MV-4-11 (cell line): Measurements from ENCODE around the gene FMO2.

Source experiments
- DNase-seq: peaks from one replicate; lab custom pipeline; 2025; lab: John Stamatoyannopoulos, UW

FMO2 gene

DNA sequence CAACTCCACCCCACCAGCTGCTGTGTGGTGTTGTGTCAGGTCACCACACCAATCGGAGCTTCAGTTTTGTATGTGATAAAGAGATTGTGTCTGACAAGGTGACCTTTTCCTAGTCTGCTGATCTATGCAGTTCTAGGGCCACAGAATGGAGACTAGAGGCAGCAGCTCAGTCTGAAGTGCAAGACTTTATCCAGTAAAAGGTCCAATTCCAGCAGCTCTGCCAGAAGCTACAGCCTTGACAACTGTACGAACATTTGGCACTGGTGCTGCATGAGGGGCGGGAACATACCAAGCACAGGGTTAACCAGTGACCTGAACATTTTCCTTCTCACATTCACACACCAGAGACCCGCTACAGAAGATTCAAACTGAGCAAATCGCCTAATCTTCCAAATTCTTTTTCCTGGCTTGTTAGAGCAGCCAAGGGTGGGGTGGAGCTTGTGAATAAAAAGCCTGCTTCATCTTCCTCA lies 72.5 kb downstream of the FMO2 start:
- DNase-seq: no peak

DNA sequence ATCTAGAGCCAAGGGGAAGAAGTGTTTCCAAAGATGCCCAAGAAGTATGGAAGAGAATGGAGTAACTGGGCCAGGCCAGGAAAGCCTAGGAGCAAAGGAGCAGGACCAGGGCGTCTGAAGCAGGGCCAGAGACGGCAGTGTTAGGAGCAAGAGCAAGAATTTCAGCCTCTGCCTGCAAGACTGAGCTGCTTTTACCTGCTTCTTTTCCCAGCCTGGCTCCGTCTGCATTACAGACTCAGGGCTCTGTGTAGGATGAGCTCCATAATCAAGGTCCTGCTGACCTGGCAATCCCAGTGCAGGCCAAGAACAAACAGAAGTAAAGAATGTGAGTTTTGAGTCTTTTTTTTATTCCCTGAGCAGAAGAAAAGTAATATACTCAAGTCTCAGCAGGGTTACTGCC lies 73.3 kb downstream of the FMO2 start:
- DNase-seq: no peak

DNA sequence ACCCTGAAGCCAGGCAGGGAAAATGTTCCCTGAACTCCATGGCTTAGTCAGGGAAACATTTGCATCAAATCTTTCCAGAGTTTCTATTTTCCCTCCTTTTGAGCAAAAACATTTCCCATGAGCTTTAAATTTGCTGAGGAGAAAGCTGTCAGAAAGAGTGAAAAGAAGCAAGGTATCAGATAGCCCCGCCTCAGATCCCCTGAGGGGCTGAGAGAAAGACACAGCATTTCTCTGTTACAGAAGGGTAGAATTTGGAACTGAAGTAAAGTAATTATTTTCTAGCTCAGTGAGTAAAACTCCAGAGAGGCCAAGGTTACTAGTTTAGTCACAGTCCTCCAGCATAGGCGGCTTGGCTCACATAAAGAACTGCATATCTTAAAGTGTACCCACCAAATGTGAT lies 73.8 kb downstream of the FMO2 start:
- no peak for DNase-seq
